ENCODE data around the gene AJUBA. TPM values are rescaled to one million over a fixed set of nuclear protein-coding genes. Genes with fewer than 3 reads are reported as not detected.

Gene AJUBA
- total RNA-seq, 4 donors from 2014 or later, result 8.8 to 27.0 (median 17.8) TPM

GRCh38 chr14:23013054-23013748 lies 30.9 kb upstream of the AJUBA start:
- Histone ChIP-seq H3K4me1 (peaks cover 0 to 12% (median 0%) of the 10 kb centered on the region in 3 donors), H3K4me3 (no peak overlapping the region), H3K27ac (no peak overlapping the region), H3K27me3 (no peaks in the 10 kb centered on the region), H3K9me3 (no peaks in the 10 kb centered on the region), H3K36me3 (no peaks in the 10 kb centered on the region)
- 60 to 89% methylated on average over 3 to 5 of the region's 6 CpGs for WGBS, 2 donors (ENCODE audit: low coverage in 1 of 2)
- no peak for ATAC-seq
- no peak for TF ChIP-seq POLR2AphosphoS5 (IDR thresholded peaks at IDR 0.05)
- no peak for TF ChIP-seq POLR2A (IDR thresholded peaks at IDR 0.05)
- no peak for TF ChIP-seq CTCF (IDR thresholded peaks at IDR 0.05)
- TF ChIP-seq EP300 (IDR thresholded peaks at IDR 0.05), result no peak

GRCh38 chr14:23009939-23010726 lies 27.8 kb upstream of the AJUBA start, which contains the start of gene C14orf93:
Gene C14orf93 (minus strand): TSS chr14:23010143. CDS start chr14:22999023, 11,120 bp downstream.
- H3K27ac ChIP-seq, result peak within 1 kb of the TSS; percentile 72 to 90 (median 84)
- H3K36me3 ChIP-seq, result no peaks in the 10 kb centered on the region
- H3K4me3 ChIP-seq, result peak within 1 kb of the TSS; percentile 56 to 58
- 3 to 4% methylated on average over 26 to 32 of the region's 40 CpGs for WGBS, 2 donors (ENCODE audit: low coverage in 1 of 2)
- ATAC-seq, result peak; percentile 48
- H3K9me3 ChIP-seq, result no peaks in the 10 kb centered on the region
- TF ChIP-seq EP300 (IDR thresholded peaks at IDR 0.05) (no peak), CTCF (IDR thresholded peaks at IDR 0.05) (no peak), POLR2A (IDR thresholded peaks at IDR 0.05) (no peak), POLR2AphosphoS5 (IDR thresholded peaks at IDR 0.05) (no peak)
- no peaks in the 10 kb centered on the region for H3K27me3 ChIP-seq
- peaks cover 0 to 26% (median 6%) of the 10 kb centered on the region in 3 donors for H3K4me1 ChIP-seq

- Histone ChIP-seq H3K36me3 (no peaks in the 10 kb centered on the region), H3K4me3 (peak overlapping the region; percentile 56 to 58), H3K27me3 (no peaks in the 10 kb centered on the region), H3K9me3 (no peaks in the 10 kb centered on the region), H3K4me1 (peaks cover 0 to 26% (median 6%) of the 10 kb centered on the region in 3 donors), H3K27ac (peak overlapping the region; percentile 72 to 90 (median 84))
- TF ChIP-seq POLR2A (IDR thresholded peaks at IDR 0.05) (no peak), EP300 (IDR thresholded peaks at IDR 0.05) (no peak), POLR2AphosphoS5 (IDR thresholded peaks at IDR 0.05) (no peak), CTCF (IDR thresholded peaks at IDR 0.05) (no peak)
- 14 to 19% methylated on average over 6 to 8 of the region's 8 CpGs for WGBS, 2 donors (ENCODE audit: low coverage in 1 of 2)
- no peak for ATAC-seq
Measured at GRCh38 chr14:23009483-23009938, 27.2 kb upstream of the AJUBA start.

GRCh38 chr14:23008831-23009230 lies 26.5 kb upstream of the AJUBA start:
- Histone ChIP-seq H3K36me3 (no peaks in the 10 kb centered on the region), H3K27me3 (no peaks in the 10 kb centered on the region), H3K27ac (no peak overlapping the region), H3K9me3 (no peaks in the 10 kb centered on the region), H3K4me3 (no peak overlapping the region), H3K4me1 (peaks cover 0 to 26% (median 6%) of the 10 kb centered on the region in 3 donors)
- whole genome bisulfite sequencing, 2 donors (ENCODE audit: low coverage in 1 of 2), result 29 to 32% methylated on average over 3 of the region's 3 CpGs
- no peak for ATAC-seq
- TF ChIP-seq CTCF (IDR thresholded peaks at IDR 0.05), result no peak
- no peak for TF ChIP-seq POLR2A (IDR thresholded peaks at IDR 0.05)
- no peak for TF ChIP-seq EP300 (IDR thresholded peaks at IDR 0.05)
- no peak for TF ChIP-seq POLR2AphosphoS5 (IDR thresholded peaks at IDR 0.05)
